Type B pancreatic cell (in vitro differentiated cells): Measurements from ENCODE around the gene MCIDAS. TPM values are rescaled to one million over a fixed set of nuclear protein-coding genes. Genes with fewer than 3 reads are reported as not detected.

Source experiments
- DNase-seq: peaks from one replicate; pipeline ENCODE4 v3.0.0; 2021; ENCODE audit warnings: mixed read lengths; ENCODE audit not compliant: unreplicated experiment; ENCODE audit errors: extremely low spot score
- H3K27ac Mint-ChIP-seq: 2 replicates; pipeline ENCODE4 v1.8.0; 2021; ENCODE audit warnings: mild to moderate bottlenecking, mixed read lengths
- H3K27me3 Mint-ChIP-seq: 2 replicates; pipeline ENCODE4 v1.8.0; 2021; ENCODE audit warnings: mixed read lengths
- H3K36me3 Mint-ChIP-seq: 2 replicates; pipeline ENCODE4 v1.8.0; 2021; ENCODE audit warnings: mixed read lengths
- H3K4me1 Mint-ChIP-seq: one replicate; pipeline ENCODE4 v1.8.0; 2021; ENCODE audit warnings: mixed read lengths; ENCODE audit not compliant: unreplicated experiment
- H3K4me3 Mint-ChIP-seq: 2 replicates; pipeline ENCODE4 v1.8.0; 2021; ENCODE audit warnings: mild to moderate bottlenecking, mixed read lengths
- H3K9me3 Mint-ChIP-seq: 2 replicates; pipeline ENCODE4 v1.8.0; 2021; ENCODE audit warnings: mixed read lengths
- total RNA-seq: library from RNA; stranded (reverse); gene quantifications from 2 replicates; pipeline ENCODE4 v1.2.1, GENCODE V29; 2021; ENCODE audit warnings: low replicate concordance
- TF ChIP-seq, protein P1 (sequence below): fragments of 200-600 bp; sonication (generic); conservative IDR thresholded peaks from 2 replicates; pipeline ENCODE4 v1.5.0; 2021; ENCODE audit warnings: antibody characterized with exemption, mild to moderate bottlenecking

MCIDAS gene
- total RNA-seq, 1 donor from 2014 or later = 0.36 TPM

- Mint-ChIP-seq H3K4me1 (peaks cover 14% of the 10 kb centered on the region), H3K4me3 (peak overlapping the region; percentile 84)
Observed at GRCh38 chr5:55219770-55220169, 7.3 kb downstream of the MCIDAS start.

GRCh38 chr5:55218967-55219366 lies 8.1 kb downstream of the MCIDAS start:
- Mint-ChIP-seq H3K4me3 (peak overlapping the region; percentile 75), H3K27ac (peak overlapping the region; percentile 79), H3K4me1 (peaks cover 14% of the 10 kb centered on the region), H3K36me3 (peaks cover 1% of the 10 kb centered on the region), H3K9me3 (no peaks in the 10 kb centered on the region), H3K27me3 (peaks cover 67% of the 10 kb centered on the region)
- DNase-seq = no peak
- TF ChIP-seq, protein P1, sequence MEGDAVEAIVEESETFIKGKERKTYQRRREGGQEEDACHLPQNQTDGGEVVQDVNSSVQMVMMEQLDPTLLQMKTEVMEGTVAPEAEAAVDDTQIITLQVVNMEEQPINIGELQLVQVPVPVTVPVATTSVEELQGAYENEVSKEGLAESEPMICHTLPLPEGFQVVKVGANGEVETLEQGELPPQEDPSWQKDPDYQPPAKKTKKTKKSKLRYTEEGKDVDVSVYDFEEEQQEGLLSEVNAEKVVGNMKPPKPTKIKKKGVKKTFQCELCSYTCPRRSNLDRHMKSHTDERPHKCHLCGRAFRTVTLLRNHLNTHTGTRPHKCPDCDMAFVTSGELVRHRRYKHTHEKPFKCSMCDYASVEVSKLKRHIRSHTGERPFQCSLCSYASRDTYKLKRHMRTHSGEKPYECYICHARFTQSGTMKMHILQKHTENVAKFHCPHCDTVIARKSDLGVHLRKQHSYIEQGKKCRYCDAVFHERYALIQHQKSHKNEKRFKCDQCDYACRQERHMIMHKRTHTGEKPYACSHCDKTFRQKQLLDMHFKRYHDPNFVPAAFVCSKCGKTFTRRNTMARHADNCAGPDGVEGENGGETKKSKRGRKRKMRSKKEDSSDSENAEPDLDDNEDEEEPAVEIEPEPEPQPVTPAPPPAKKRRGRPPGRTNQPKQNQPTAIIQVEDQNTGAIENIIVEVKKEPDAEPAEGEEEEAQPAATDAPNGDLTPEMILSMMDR = no peak

More at GRCh38 chr5:55219770-55220169, 7.3 kb downstream of the MCIDAS start:
- Mint-ChIP-seq H3K9me3 (no peaks in the 10 kb centered on the region), H3K36me3 (peaks cover 4% of the 10 kb centered on the region), H3K27me3 (peaks cover 75% of the 10 kb centered on the region), H3K27ac (peak overlapping the region; percentile 67)
- TF ChIP-seq, protein P1 = no peak
- no peak for DNase-seq

DNA sequence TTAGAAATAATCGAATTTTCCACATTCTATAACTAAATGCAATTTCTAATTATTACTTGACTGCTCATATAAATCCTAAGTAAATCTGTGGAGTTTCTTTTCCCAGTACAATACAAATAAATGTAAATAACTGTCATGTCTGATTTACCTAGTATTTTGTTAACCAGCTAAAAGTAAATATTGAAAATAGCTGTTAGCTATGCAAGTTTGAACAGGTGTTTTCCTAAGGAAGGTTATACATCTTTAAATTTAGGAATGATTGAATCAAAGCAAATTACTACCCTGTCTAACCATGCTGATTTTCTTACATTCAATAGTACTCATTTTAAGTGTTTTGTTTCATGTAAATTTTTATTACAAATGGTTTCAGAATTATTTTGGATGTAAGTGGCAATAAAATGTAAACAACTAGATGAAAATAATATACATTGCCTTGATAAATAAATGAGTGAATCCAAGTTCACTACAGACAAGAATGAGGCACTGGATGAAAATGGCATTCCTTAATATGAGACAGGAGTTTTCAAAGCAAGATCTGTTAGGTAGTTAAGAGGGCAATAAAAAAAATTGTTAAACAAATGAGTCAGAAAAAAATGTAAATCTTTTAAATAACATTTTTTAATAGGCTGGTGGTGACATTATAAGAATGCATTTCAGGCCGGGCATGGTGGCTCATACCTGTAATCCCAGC lies 15.8 kb downstream of the MCIDAS start:
- TF ChIP-seq, protein P1 = no peak
- Mint-ChIP-seq H3K4me1 (no peaks in the 10 kb centered on the region), H3K27me3 (peaks cover 18% of the 10 kb centered on the region), H3K36me3 (no peaks in the 10 kb centered on the region), H3K4me3 (no peak overlapping the region), H3K27ac (no peak overlapping the region), H3K9me3 (no peaks in the 10 kb centered on the region)
- no peak for DNase-seq

DNA sequence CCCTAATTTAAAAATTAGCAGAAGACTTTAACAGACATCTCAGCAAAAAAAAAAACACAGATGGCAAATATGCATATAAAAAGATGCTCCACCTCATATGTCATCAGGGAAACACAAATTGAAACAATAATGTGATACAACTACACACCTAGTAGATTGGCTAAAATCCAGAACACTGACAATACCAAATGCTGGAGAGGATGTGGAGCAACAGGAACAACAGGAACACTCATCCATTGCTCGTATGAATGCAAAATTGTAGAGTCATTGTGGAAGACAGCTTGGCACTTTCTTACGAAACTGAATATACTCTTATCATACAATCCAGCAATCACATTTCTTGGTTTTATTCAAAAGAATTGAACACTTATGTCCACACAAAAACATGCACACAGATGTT lies 22.1 kb downstream of the MCIDAS start:
- Mint-ChIP-seq H3K4me3 (no peak overlapping the region), H3K9me3 (no peaks in the 10 kb centered on the region), H3K4me1 (no peaks in the 10 kb centered on the region), H3K27me3 (peaks cover 49% of the 10 kb centered on the region), H3K36me3 (no peaks in the 10 kb centered on the region), H3K27ac (no peak overlapping the region)
- TF ChIP-seq, protein P1 = no peak
- DNase-seq = no peak

- DNase-seq = no peak
- Mint-ChIP-seq H3K36me3 (no peaks in the 10 kb centered on the region), H3K4me1 (no peaks in the 10 kb centered on the region), H3K27me3 (peaks cover 63% of the 10 kb centered on the region), H3K4me3 (no peak overlapping the region), H3K9me3 (no peaks in the 10 kb centered on the region), H3K27ac (no peak overlapping the region)
- TF ChIP-seq, protein P1 = no peak
Observed at GRCh38 chr5:55191165-55191564, 36.0 kb downstream of the MCIDAS start.
